ENCODE results near the gene HEATR9.

GRCh38 chr17:35875072-35875799, 6.5 kb upstream of the HEATR9 start:
- TF ChIP-seq CTCF (IDR thresholded peaks at IDR 0.05) (no peak), POLR2AphosphoS5 (IDR thresholded peaks at IDR 0.05) (no peak)

Measured in gastroesophageal sphincter (tissue), 3 donors.